ENCODE measurements around the gene MVD.

DNA sequence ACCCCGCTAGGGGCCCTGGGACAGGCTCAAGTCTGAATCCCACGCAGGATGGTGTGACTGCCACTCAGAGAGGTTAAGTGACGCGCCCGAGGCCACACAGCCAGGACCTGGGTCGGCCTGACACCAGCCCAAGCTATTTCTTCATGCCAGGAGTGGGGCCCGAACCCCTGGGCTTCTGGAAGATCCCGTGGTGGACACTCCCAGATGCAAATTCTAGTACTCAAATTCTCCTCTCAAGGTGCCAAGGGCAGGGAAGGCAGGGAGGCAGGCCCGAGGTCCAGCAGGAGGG, 19.3 kb downstream of the MVD start:
- no peak for TF ChIP-seq GATA2 (IDR thresholded peaks at IDR 0.05; ENCODE audit: low read depth, low read length)
- TF ChIP-seq GATA3 (IDR thresholded peaks at IDR 0.05; ENCODE audit: low read depth, low read length), result no peak
